IPS DF 4.7 (cell line): ENCODE data around the gene VWA2.
A peak's percentile ranks its signal among the peaks of the same experiment; 100 is the strongest.

Source experiments
- DNase-seq: peaks from one replicate; pipeline ENCODE4 v3.0.0-alpha.2; 2013; ENCODE audit warnings: low spot score; ENCODE audit errors: extremely low read depth

Gene VWA2

GRCh38 chr10:114297136-114297705, 58.2 kb downstream of the VWA2 start:
- no peak for DNase-seq

DNA sequence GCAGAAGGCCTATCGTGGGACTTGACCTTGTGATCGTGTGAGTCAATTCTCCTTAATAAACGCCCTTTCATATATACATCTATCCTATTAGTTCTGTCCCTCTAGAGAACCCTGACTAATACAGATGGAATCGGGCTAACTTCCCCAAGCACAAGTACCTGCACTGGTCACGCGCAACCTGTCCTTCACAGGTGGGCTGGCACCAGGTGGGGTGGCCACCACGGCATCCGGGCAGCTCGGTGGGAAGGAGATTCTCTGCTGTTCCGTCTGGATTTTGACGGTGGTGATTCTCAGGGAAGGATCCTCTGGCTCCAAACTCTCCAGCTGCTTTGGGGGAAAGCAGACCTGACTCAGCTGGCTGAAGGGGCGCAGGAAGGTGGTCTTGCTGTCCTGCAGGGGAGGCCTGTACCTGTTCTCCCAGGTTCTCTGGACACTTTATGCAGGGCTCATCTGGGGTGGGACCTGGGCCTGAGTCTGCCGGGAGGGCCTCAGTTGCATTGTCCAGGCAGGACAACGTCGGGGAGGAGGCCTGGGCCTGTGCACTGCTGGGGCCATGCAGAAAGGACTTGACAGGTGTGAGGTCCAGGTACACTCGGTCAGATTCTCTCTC, 61.1 kb downstream of the VWA2 start:
- no peak for DNase-seq

- DNase-seq = no peak
These were observed 62.1 kb downstream of the VWA2 start for GRCh38 chr10:114301177-114301576.

DNA sequence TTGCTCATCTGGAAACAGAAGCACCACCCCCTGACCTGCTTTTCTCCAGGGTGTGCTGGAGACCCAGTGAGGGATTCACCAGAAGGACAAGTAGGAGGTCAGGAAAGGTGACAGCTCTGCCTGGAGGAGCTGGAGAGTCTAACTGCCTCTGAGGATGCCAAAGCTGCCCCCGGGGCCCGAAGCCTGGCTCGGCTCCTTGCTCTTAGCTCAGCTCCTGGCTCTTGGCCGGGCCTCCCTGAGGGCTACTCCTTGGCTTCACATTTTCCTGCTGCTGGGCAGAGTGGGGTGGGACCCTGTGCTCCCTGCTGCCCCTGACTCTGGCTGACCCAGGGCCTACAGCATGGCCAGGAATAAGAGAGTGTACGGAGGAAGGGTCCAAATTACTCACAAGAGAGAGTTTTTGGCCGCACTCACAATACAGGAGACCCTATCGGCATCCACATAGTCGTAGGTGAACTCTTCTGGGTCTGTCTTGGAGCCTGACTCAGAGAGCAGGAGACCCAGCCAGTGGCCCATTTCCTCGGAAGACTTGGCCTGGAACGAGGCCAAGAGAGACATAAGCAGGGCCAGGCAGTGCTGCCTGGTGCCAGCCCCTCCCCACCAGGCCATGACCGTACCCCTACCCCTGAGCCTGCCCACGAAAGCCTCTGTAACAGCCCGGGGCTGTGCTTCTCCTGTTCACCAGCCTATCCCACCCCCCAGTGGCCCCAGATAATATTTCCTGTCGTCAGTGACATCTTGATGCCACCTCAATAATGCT, 63.1 kb downstream of the VWA2 start:
- no peak for DNase-seq

- no peak for DNase-seq
These were observed 64.5 kb downstream of the VWA2 start for GRCh38 chr10:114303556-114303955.

DNA sequence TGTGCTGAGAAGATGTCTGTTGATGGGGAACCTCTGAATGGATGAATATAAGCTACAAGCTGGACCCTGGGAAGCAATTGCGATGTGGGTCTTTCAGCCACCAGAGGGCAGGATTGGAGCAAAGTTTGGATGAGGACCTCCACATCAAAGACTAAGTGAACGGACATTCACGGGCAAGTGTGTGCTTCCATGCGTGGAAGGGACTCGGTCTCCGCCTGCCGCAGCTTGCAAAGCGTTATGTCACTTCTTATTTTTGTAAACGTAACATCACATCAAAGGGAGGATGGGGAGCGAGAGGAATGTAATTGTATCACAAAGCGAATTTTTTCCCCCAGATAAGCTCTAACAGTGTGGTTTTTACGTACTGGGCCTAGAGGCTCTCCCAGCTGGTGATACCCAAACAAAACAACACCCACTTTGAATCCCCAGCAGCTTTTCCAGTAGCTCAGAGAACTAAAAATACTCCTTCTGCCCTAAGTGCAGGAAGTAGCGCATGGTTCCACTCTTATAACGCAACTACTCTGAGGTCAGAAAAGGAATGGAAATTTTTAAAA, 65.0 kb downstream of the VWA2 start:
- DNase-seq = peak; percentile 68

DNA sequence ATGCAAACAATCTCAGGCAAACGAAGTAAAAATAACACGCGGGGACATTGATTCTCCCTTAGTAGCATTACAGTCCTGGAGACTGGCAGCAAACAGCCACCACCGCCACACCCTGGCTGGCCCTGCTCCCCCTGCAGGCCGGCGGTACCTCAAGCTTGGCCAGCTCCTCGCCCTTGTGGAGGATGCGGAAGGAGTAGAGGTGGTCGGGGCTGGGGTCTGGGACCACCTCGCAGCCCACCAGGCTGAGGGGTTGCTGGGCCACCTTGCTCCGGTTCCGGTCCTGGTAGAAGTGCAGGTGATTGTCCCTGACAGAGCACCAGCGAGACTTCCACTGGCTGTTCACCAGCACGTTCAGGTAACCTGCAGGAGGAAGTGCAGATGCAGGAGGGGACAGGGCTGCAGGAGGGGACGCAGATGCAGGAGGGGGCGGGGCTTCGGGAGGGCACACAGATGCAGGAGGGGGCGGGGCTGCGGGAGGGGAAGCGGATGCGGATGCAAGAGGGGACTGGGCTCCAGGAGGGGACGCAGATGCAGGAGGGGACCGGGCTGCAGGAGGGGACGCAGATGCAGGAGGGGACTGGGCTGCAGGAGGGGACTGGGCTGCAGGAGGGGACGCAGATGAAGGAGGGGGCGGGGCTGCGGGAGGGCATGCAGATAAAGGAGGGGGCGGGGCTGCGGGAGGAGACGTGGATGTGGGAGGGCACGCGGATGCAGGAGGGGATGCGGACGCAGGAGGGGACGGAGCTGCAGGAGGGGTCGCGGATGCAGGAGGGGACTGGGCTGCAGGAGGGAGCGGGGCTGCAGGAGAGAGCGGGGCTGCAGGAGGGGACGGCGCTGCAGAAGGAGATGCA, 65.7 kb downstream of the VWA2 start:
- no peak for DNase-seq

DNA sequence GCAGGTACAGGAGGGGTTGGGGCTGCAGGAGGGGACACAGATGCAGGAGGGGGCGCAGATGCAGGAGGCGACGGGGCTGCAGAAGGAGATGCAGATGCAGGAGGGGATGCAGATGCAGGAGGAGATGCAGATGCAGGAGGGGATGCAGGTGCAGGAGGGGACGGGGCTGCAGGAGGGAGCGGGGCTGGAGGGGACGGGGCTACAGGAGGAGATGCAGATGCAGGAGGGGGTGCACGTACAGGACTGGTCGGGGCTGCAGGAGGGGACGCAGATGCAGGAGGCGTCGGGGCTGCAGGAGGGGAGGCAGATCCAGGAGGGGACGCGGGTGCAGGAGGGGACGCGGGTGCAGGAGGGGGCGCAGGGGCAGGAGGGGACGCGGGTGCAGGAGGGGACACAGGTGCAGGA, 66.5 kb downstream of the VWA2 start:
- no peak for DNase-seq

GRCh38 chr10:114306116-114306973, 67.3 kb downstream of the VWA2 start:
- DNase-seq = no peak

- no peak for DNase-seq
These were observed 68.7 kb downstream of the VWA2 start for GRCh38 chr10:114307731-114308130.

GRCh38 chr10:114308531-114309363, 69.7 kb downstream of the VWA2 start:
- DNase-seq = no peak

- DNase-seq = no peak
These were observed 70.3 kb downstream of the VWA2 start for GRCh38 chr10:114309364-114309651.

DNA sequence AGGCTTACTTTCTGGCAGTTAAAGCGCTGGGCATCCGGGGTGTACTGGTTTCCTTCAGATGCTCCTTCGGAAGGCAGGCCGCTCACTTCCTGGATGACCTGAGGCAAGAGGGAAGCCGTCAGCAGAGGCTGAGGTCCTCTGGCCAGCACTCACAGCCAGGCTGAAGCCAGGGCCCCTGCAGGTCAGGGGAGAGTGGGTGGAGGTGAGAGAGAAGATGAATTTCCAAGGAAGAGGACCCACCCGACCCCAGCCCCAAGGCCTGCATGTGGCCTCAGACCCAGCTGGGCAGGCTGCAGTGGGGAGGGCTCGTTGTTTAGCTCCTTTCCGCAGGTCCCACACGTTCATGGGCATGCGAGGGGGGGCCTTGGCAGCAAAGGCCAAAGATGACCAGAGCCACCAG, 71.3 kb downstream of the VWA2 start:
- no peak for DNase-seq

DNA sequence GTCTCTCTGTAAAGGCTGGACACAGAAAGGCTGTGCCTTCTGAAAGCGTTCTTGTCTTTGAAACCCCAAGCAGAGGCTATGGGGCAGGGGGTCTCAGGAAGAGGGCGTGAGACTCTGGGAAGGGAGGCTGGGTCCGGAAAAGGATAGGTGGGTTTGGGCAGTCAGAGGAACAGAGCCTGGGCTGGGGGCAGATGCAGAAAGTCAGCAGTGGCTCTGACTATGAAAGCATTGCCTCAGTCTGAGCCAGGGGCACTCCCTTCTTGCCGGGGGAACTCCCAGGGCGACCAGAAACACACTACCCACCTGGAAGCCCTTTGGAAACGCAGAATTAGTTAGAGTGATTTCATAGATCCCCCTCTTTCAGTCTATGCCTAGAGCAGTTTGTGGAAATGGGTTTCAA, 72.0 kb downstream of the VWA2 start:
- DNase-seq = no peak

GRCh38 chr10:114311496-114312209, 72.6 kb downstream of the VWA2 start:
- no peak for DNase-seq

DNA sequence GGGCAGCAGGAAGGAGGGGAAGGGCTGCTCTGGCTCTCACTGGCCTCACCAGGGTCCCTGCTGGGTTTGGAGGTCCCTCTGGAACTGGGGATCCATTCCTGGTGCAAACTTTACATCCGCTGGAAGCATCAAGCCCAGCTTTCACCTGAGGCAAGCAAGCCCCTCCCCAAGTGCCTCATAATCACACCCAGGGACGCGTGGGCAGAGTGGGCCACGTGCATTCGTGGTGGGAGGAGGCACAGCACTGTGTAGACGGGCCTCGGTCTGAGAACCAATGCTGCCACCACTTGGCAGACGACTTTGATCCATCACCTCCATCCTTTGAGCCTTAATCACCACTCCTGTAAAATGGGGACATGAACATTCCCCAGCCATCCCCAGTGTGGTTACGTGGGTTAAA, 74.1 kb downstream of the VWA2 start:
- DNase-seq = no peak

DNA sequence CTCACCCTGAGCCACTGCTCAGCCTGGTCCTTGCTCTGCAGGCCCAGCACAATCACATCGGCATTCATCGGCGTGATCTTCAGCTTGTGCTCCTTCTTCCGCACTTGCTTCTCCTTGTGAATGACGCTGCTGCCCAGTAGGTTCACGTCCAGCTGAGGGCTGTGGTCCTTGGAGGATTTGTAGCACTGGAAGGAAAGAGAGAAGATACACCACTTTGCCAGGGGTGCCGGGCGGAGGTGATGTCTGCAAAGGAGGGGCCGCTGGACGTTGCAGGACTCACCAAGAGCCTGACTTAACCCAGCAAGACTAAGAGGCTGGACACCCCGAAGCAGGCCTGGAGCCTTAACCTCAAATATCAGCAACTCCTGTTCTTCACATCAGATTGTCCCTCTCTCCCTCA, 74.8 kb downstream of the VWA2 start:
- DNase-seq = no peak

DNA sequence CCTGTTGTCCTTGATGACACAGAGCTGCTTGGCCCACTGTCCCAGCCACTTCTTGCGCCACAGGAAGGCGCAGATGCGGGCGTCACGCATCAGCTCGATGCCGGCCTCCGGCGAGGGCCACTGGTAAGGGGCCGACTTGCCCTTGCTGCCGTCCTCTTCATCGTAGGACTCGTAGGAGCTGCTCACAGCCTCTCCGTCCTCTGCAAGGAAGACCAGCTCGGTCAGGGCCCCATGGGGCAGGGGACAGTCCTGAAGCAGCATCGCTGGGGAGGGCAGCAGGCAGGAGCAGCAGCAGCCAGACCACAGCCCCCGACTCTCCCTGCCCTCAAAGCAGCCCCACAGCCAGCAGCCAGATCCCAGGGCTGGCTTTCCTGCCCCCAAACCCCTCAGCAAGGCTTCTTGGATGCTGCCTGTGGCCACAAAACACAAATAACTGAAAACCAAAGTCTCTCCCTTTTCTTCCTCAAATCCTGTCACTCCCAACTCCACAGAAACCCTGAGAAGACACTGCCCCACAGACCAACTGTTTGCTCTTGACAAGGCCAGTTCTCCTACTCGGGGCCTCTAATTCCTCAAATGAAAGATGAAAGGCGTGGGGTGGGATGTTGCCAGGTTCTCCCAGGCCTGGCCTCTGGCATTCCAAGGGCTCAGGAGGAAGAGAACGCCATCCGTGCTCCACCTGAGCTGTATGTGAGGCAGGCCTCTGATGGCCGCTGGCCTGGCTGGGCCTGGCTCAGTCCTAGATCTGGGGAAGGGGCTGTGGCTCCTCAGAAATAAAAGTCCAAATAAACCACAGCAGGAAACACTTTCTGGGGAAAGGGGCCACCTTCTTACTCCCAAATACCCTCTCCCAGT, 76.7 kb downstream of the VWA2 start:
- DNase-seq = no peak
